ENCODE results near the gene HMOX1.
A peak's percentile ranks its signal among the peaks of the same experiment; 100 is the strongest.

Gene HMOX1

GRCh38 chr22:35409783-35410662 is 29.1 kb downstream of the HMOX1 start:
- no peak for DNase-seq

GRCh38 chr22:35410663-35411034 is 29.8 kb downstream of the HMOX1 start:
- DNase-seq: no peak

DNA sequence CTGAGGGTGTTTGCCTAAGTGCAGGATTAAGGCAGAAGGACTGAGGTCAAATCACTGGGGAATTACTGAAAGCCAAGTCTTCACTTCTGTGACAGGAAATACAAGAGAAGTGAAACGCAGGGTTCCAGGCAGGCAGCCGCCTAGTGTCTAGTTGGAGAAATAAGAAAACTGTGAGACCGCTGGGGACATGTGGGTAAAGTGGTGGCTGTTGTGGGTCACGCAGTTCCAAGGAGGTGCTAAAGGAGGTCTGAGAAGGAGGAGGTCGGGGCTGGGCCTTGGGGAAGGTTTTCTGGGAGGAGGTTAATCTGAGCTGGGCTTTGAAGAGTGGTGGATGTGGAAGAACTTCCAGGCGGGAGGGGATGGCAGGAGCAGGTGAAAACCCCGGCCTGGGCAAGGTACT is 30.2 kb downstream of the HMOX1 start:
- no peak for DNase-seq

DNA sequence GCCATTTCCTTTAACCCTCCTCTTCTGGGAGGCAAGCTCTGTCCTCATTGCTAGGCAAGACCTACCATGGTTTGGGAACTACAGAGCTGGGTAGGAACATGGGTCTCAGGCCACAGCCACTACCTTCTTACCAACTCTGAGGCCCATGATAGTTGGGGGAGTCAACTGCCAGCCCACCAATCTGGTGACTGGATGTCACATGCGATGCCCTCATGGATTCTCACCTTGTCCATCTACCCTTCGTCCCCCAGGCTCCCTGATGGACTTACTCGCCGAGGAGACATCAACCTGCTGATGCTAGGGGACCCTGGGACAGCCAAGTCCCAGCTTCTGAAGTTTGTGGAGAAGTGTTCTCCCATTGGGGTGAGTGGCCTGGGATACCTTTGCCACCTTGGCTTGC is 32.7 kb downstream of the HMOX1 start:
- DNase-seq: no peak

DNA sequence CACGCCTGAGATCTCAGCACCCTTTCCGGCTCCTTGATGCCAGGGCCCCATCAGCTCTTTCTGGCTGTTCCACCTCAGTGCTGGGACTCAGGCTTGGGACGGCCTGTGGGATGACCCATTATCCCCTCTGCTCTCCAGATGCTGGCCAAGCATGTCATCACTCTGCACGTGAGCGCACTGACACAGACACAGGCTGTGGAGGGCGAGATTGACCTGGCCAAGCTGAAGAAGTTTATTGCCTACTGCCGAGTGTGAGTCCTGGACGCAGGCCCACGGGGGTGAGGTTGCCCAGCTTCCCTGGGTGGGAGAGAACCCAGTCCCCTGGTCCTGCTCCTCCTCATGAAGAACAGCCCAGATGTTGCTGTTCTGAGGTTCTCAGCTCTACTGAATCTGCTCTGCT is 36.7 kb downstream of the HMOX1 start:
- DNase-seq: no peak

DNA sequence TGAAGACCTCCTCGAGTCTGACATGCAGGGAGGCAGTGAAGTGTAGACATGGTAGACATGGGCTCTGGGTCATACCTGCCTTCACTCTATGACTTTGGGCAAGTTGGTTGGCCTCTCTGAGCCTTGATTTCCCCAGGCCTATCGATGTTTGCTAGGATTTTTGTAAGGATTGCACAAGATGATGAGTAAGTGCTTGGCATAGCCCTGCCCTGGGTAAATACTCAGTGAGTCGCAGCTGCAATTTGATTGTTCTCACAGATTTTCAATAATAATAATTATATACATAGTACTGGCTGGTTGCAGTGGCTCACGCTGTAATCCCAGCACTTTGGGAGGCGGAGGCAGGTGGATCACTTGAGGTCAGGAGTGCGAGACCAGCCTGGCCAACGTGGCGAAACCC is 37.2 kb downstream of the HMOX1 start:
- no peak for DNase-seq

DNA sequence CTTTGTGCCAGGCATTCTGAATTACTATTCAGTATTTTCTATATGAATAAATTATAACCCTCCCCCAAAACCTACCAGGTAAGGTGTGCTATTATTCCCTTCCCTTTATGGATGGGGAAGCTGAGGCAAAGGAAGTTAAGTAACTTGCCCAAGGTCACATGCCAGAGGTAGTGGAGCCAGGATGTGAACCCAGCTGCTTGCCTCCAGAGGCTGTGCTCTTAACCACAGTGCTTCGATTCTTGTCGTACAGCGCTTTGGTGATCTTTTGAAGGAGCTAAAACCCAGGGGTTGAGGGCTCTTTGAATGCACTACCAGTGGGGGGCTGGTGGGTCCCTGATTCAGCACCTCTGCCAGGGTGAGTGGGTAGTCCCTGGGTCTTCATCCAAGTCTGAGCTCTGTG is 37.8 kb downstream of the HMOX1 start:
- DNase-seq: no peak

DNA sequence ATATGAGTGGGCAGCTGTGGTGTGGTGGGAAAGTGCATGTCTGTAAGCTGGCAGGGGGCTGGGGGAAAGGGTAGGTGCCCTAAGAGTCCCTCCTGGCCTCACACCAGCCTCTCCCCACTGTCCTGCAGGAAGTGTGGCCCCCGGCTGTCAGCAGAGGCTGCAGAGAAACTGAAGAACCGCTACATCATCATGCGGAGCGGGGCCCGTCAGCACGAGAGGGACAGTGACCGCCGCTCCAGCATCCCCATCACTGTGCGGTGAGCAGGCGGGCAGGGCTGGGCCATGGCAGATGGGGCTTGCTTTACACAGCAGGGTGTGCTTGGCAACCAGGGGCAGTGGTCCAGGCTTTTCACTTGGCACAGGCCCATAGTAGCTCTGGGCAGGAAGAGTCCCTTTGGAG is 38.9 kb downstream of the HMOX1 start:
- no peak for DNase-seq

DNA sequence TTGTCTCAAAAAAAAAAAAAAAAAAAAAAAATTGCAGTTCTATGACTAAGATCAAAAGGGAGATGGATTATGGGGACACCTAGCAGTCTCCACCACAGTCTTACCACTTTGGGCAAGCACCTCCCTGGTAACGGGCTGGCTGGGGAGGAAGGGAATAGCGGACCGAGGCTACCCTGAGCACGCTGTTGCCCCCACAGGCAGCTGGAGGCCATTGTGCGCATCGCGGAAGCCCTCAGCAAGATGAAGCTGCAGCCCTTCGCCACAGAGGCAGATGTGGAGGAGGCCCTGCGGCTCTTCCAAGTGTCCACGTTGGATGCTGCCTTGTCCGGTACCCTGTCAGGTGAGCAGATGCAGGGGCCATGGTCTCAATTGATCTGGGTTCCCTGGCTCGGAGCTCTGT is 40.2 kb downstream of the HMOX1 start:
- DNase-seq: no peak

GRCh38 chr22:35422145-35422544 is 41.2 kb downstream of the HMOX1 start:
- no peak for DNase-seq

- no peak for DNase-seq
Observed at GRCh38 chr22:35422936-35423335, 42.0 kb downstream of the HMOX1 start.

DNA sequence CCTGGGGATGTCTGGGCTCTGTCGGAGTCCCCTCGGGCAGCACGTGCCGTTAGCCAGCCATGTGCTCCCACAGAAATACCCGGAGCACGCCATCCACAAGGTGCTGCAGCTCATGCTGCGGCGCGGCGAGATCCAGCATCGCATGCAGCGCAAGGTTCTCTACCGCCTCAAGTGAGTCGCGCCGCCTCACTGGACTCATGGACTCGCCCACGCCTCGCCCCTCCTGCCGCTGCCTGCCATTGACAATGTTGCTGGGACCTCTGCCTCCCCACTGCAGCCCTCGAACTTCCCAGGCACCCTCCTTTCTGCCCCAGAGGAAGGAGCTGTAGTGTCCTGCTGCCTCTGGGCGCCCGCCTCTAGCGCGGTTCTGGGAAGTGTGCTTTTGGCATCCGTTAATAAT is 43.2 kb downstream of the HMOX1 start:
- no peak for DNase-seq

DNA sequence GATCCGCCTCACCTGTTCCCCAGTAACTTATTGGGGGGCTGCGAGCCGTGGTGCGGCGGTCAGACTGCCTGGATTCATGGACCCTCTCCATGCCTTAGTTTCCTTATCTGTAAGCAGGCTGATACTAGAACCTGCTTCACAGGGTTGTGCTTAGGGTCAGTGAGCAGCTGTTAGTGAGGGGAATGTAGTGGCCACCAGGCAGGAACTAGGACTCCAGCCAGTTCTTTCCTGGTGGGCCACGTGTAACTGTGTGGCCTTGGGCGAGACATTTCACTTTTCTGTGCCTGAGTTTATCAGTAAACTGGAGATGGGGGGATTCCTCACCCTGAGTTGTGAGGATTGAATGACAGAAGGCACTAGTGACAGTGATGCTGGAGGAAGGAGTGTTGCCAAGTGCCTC is 43.9 kb downstream of the HMOX1 start:
- no peak for DNase-seq

DNA sequence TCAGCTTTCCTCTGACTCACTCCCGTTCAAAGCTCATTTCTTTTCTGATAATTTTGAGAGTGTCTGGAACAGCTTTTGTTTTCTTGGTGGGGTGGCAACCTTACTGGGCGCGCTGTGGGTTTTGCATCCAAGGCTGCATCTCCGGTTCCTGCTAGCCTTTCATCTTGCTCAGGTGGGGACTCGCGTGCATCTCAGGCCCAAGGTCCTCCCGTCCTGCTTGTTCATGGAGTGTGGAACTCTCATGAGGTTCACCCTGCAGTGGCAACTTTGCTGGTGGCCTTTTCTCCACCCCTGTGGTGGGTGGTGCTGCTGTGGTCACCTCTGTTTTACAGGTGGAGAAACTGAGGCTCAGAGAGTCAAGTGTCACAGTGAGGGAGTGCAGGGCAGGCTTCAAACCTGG is 44.6 kb downstream of the HMOX1 start:
- DNase-seq: no peak

- no peak for DNase-seq
Observed at GRCh38 chr22:35425971-35426800, 45.3 kb downstream of the HMOX1 start.

DNA sequence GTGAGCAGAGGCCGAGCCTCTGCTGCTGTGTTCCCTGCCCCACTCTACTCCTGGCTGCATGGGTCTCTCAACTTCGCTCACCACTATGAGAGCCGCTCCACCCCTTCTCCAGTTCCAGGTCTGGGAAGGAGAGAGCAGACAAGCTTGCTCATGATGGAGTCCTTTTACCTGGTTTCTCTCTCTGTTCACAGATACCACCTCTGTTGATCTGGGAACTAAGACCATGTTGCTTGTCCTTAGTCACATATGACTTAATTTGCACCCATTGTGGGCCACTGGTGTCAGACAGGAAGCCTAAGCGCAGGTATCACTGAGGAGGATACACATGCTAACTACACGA is 45.9 kb downstream of the HMOX1 start:
- DNase-seq: no peak

DNA sequence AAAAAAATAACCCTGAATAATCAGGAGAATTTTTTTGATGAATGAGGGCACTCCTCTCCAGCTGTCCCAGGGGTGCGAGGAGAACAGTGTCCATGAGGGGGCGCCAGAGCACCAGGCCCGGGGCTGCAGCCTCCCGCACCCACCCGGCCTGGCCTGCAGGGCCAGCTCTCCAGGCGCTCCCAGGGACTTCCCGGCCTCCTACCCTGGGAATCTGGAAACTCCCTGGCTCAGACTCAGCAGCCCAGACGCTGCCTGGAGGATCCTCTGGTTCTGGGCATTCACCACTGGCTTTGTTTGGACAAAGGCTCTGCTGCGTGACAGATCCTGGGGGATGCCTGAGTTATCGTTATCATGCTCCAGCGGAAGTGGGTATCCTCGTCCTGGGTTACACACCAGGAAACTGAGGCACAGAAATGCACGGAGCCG is 50.0 kb downstream of the HMOX1 start:
- DNase-seq: peak; percentile 62

DNA sequence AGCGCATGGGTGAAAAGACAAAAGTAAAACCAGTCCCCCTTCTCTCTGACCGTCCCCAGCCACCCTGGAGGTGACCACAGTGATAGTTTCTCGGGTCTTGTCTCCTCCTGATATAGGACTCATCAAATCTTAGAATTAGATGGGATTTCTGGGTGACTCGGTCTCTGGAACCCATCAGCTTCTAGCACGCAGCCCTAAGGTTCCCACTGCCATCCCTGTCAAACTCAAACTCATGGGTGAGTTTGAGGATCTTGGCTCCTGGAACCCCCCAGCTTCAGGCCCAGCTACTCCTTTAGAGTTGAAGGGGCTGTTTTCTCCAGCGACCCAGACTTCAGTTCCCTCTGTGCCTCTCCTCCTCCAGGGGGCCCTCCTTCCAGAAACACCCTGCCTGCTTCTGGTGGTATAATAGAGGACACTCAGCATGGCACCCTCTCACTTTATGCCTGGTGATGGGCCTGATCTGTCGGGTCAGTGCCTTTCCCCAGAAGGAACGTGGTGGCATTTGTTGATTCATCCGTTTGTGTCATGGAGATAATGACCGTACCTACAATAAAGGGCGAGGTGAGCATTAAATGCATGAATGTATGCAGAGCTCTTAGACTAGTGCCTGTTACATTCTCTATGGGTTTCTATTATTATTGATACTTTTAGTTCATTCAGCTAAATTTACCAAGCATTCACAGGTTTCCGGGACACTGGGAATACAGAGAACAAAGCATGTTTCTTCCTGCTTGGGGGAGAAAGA is 50.8 kb downstream of the HMOX1 start:
- no peak for DNase-seq

- DNase-seq: no peak
Observed at GRCh38 chr22:35432228-35432905, 51.5 kb downstream of the HMOX1 start.

- DNase-seq: no peak
Observed at GRCh38 chr22:35434061-35434710, 53.3 kb downstream of the HMOX1 start.

DNA sequence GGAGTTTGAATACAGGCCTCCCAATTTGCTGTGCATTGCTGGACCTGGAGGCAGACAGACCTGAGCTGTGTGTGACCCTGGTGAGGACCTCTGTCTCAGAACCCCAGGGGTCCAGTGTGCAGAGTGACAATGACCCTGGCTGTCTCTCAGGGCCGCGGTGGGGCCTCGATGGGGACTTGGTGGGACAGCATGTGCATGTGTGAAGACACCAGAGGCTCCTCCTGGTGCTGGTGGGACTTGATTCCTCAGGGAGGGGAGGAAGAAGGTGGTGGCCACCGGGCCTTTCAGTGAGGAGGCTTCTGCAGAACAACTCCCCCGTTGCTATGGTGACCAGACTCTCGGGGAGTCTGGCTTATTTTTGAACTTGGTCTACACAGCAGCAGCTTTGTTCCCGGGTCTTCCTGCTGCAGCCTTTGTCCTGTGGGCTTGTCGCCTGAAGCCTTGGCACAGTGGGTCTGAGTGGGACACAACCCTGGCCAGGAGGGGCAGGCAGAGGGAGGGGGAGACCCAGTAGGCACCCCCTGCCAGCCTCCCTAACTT is 54.4 kb downstream of the HMOX1 start:
- DNase-seq: no peak

GRCh38 chr22:35436421-35436820 is 55.5 kb downstream of the HMOX1 start:
- no peak for DNase-seq
